ENCODE data around the gene PIP4K2A.

PIP4K2A gene

GRCh38 chr10:22637491-22637890, 76.9 kb downstream of the PIP4K2A start:
- no peaks in the 10 kb centered on the region for H3K9me3 Mint-ChIP-seq
- peaks cover 19% of the 10 kb centered on the region for H3K36me3 Mint-ChIP-seq (ENCODE audit: insufficient read depth)
- H3K4me3 Mint-ChIP-seq, result peak overlapping the region; percentile 56
- peak overlapping the region; percentile 94 for H3K27ac Mint-ChIP-seq (ENCODE audit: low read depth)
- no peak for DNase-seq (ENCODE audit: low spot score in 2 of 2)
- ATAC-seq (replicated peaks; ENCODE audit: extremely low read depth, poor library complexity, severe bottlenecking), result no peak
- H3K27me3 Mint-ChIP-seq, result no peaks in the 10 kb centered on the region
- H3K4me1 Mint-ChIP-seq, result peaks cover 87% of the 10 kb centered on the region

GRCh38 chr10:22635650-22636049, 78.7 kb downstream of the PIP4K2A start:
- ATAC-seq (replicated peaks; ENCODE audit: extremely low read depth, poor library complexity, severe bottlenecking) (no peak), DNase-seq (ENCODE audit: low spot score in 2 of 2) (no peak)
- peak overlapping the region; percentile 94 for H3K27ac Mint-ChIP-seq (ENCODE audit: low read depth)
- H3K9me3 Mint-ChIP-seq, result no peaks in the 10 kb centered on the region
- peaks cover 25% of the 10 kb centered on the region for H3K36me3 Mint-ChIP-seq (ENCODE audit: insufficient read depth)
- no peaks in the 10 kb centered on the region for H3K27me3 Mint-ChIP-seq
- H3K4me3 Mint-ChIP-seq, result peak overlapping the region; percentile 56
- peaks cover 89% of the 10 kb centered on the region for H3K4me1 Mint-ChIP-seq

DNA sequence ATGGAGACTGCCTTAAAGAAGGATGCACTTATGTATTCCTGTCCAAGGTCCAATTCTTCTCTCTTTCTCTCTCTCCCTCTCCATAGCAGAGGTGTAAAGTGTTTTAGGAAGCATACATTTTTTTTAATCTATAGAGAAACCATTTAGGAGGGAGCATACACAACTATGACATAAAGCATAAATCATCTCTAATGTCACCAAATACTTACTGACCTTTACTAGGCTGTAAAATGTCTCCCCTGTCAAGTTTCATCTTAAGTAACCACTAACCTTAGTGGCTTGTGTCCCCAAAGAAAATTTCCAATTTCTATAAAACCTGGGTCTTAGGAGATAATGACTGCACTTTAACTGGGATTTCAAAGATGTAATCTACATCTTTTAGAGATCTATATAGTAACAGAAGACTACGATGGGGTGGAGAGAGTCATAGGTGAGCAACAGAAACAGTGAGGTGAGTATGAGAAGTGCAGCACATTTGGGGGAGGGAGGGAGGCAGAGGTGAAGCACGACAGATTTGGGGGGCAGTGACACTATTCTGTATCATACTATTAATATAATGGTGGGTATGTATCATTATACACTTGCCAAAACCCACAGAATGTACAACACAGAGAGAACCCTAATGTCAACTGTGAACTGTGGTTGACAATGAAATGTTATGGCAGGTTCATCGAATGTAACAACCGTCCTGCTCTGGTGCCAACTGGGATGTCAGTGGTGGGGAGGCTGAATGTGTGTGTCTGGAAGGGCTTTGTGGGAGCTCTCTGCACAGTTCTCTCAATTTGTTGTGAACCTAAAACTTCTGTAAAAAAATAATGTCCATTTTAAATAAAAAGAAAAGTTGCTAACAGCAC, 79.5 kb downstream of the PIP4K2A start:
- ATAC-seq (replicated peaks; ENCODE audit: extremely low read depth, poor library complexity, severe bottlenecking), result peak; percentile 21

DNA sequence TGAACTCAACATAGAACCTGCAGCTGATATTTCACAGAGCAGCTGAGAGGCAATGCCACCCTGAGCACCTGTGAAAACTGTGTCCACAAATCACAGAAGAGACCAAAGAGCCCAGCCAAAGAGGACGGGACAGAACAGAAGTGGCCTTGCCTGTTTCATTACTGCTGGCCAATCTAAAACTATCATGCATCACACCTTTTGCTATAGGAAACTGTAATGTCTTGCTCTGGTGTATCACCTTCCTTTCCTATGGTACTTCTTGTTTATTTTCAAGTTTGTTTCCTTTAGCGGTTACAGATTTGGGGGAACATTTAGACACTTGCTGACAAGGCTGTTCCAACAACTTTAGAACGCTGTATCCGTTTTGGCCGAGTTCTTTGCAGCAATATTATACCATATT, 80.3 kb downstream of the PIP4K2A start:
- ATAC-seq (replicated peaks; ENCODE audit: extremely low read depth, poor library complexity, severe bottlenecking) (peak; percentile 49), DNase-seq (ENCODE audit: low spot score in 2 of 2) (no peak)
- H3K27me3 Mint-ChIP-seq, result no peaks in the 10 kb centered on the region
- H3K27ac Mint-ChIP-seq (ENCODE audit: low read depth), result peak overlapping the region; percentile 94
- H3K36me3 Mint-ChIP-seq (ENCODE audit: insufficient read depth), result peaks cover 23% of the 10 kb centered on the region
- H3K9me3 Mint-ChIP-seq, result no peaks in the 10 kb centered on the region
- peak overlapping the region; percentile 56 for H3K4me3 Mint-ChIP-seq
- peaks cover 97% of the 10 kb centered on the region for H3K4me1 Mint-ChIP-seq

More for the DNA sequence above, 79.5 kb downstream of the PIP4K2A start:
- no peak for DNase-seq (ENCODE audit: low spot score in 2 of 2)
- no peaks in the 10 kb centered on the region for H3K9me3 Mint-ChIP-seq
- H3K4me1 Mint-ChIP-seq, result peaks cover 93% of the 10 kb centered on the region
- peak overlapping the region; percentile 94 for H3K27ac Mint-ChIP-seq (ENCODE audit: low read depth)
- H3K27me3 Mint-ChIP-seq, result no peaks in the 10 kb centered on the region
- H3K36me3 Mint-ChIP-seq (ENCODE audit: insufficient read depth), result peaks cover 25% of the 10 kb centered on the region
- peak overlapping the region; percentile 56 for H3K4me3 Mint-ChIP-seq

- H3K27ac Mint-ChIP-seq (ENCODE audit: low read depth), result peak overlapping the region; percentile 94
- peaks cover 97% of the 10 kb centered on the region for H3K4me1 Mint-ChIP-seq
- H3K27me3 Mint-ChIP-seq, result no peaks in the 10 kb centered on the region
- peak overlapping the region; percentile 56 for H3K4me3 Mint-ChIP-seq
- DNase-seq (ENCODE audit: low spot score in 2 of 2), result no peak
- H3K36me3 Mint-ChIP-seq (ENCODE audit: insufficient read depth), result peaks cover 23% of the 10 kb centered on the region
- no peaks in the 10 kb centered on the region for H3K9me3 Mint-ChIP-seq
- ATAC-seq (replicated peaks; ENCODE audit: extremely low read depth, poor library complexity, severe bottlenecking), result no peak
Measured at GRCh38 chr10:22633528-22633927, 80.8 kb downstream of the PIP4K2A start.

DNA sequence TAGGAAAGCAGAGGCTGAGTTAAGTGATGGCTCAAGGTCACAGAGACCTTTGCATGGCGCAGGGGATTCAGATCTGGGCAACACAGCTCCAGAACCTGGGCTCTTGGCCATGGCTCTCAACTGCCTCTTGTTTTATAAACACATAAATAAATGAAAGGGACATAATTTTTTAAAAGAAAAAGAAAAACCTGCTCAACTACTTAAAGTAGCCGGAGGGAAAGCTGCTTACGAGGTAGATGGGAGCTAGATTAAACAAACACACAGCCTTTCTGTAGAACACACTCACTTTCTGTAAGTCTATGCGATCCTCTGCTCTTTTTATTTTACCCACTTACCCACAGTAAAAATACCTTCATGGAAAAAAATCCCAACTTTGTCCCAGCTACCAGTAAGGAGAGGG, 81.3 kb downstream of the PIP4K2A start:
- peak overlapping the region; percentile 94 for H3K27ac Mint-ChIP-seq (ENCODE audit: low read depth)
- ATAC-seq (replicated peaks; ENCODE audit: extremely low read depth, poor library complexity, severe bottlenecking), result no peak
- no peaks in the 10 kb centered on the region for H3K9me3 Mint-ChIP-seq
- H3K4me1 Mint-ChIP-seq, result peaks cover 97% of the 10 kb centered on the region
- peaks cover 21% of the 10 kb centered on the region for H3K36me3 Mint-ChIP-seq (ENCODE audit: insufficient read depth)
- no peaks in the 10 kb centered on the region for H3K27me3 Mint-ChIP-seq
- DNase-seq (ENCODE audit: low spot score in 2 of 2), result no peak
- H3K4me3 Mint-ChIP-seq, result peak overlapping the region; percentile 56

DNA sequence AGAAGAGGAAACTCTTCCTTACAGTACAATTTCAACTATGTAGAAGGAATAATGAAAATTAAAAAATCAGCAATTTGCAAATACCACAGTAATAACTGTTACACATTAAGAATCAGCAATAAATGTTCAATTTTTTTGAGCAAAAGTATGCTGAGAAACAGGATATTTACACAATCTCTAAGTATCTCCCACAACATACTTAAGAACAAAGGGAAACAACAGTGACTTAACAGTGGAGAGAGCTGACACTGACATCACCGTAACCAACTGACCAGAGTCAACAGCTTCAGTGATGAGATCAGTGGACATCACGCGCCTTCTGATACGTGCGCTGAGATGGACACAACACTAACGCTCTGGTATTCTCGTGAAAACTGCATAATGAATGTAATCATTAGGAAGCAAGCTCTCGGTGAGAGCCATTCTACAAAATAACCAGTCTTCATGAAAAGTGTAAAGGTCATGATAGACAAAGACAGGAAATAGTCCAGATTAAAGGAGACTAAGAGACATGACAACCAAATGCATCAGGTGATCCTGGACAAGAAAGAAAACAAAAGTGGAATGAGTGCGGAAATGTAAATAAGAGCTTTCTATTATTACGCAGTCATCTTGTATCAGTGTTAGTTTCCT, 82.6 kb downstream of the PIP4K2A start:
- H3K9me3 Mint-ChIP-seq, result no peaks in the 10 kb centered on the region
- H3K27ac Mint-ChIP-seq (ENCODE audit: low read depth), result peak overlapping the region; percentile 94
- H3K4me1 Mint-ChIP-seq, result peaks cover 90% of the 10 kb centered on the region
- no peaks in the 10 kb centered on the region for H3K27me3 Mint-ChIP-seq
- ATAC-seq (replicated peaks; ENCODE audit: extremely low read depth, poor library complexity, severe bottlenecking) (no peak), DNase-seq (ENCODE audit: low spot score in 2 of 2) (no peak)
- H3K36me3 Mint-ChIP-seq (ENCODE audit: insufficient read depth), result peaks cover 24% of the 10 kb centered on the region
- peak overlapping the region; percentile 72 for H3K4me3 Mint-ChIP-seq

- no peaks in the 10 kb centered on the region for H3K9me3 Mint-ChIP-seq
- H3K4me3 Mint-ChIP-seq, result peak overlapping the region; percentile 72
- no peak for DNase-seq (ENCODE audit: low spot score in 2 of 2)
- peaks cover 90% of the 10 kb centered on the region for H3K4me1 Mint-ChIP-seq
- no peaks in the 10 kb centered on the region for H3K27me3 Mint-ChIP-seq
- H3K27ac Mint-ChIP-seq (ENCODE audit: low read depth), result peak overlapping the region; percentile 94
- ATAC-seq (replicated peaks; ENCODE audit: extremely low read depth, poor library complexity, severe bottlenecking), result no peak
- H3K36me3 Mint-ChIP-seq (ENCODE audit: insufficient read depth), result peaks cover 24% of the 10 kb centered on the region
Measured at GRCh38 chr10:22631185-22631584, 83.2 kb downstream of the PIP4K2A start.

- ATAC-seq (replicated peaks; ENCODE audit: extremely low read depth, poor library complexity, severe bottlenecking) (peak; percentile 73), DNase-seq (ENCODE audit: low spot score in 2 of 2) (no peak)
- peaks cover 90% of the 10 kb centered on the region for H3K4me1 Mint-ChIP-seq
- peak overlapping the region; percentile 61 for H3K4me3 Mint-ChIP-seq
- peaks cover 24% of the 10 kb centered on the region for H3K36me3 Mint-ChIP-seq (ENCODE audit: insufficient read depth)
- peak overlapping the region; percentile 94 for H3K27ac Mint-ChIP-seq (ENCODE audit: low read depth)
- no peaks in the 10 kb centered on the region for H3K27me3 Mint-ChIP-seq
- no peaks in the 10 kb centered on the region for H3K9me3 Mint-ChIP-seq
Measured at GRCh38 chr10:22630234-22631174, 83.9 kb downstream of the PIP4K2A start.

- Mint-ChIP-seq H3K4me3 (peak overlapping the region; percentile 61), H3K27me3 (no peaks in the 10 kb centered on the region), H3K27ac (ENCODE audit: low read depth) (peak overlapping the region; percentile 94), H3K4me1 (peaks cover 86% of the 10 kb centered on the region), H3K9me3 (no peaks in the 10 kb centered on the region), H3K36me3 (ENCODE audit: insufficient read depth) (peaks cover 21% of the 10 kb centered on the region)
- no peak for DNase-seq (ENCODE audit: low spot score in 2 of 2)
- ATAC-seq (replicated peaks; ENCODE audit: extremely low read depth, poor library complexity, severe bottlenecking), result no peak
Measured at GRCh38 chr10:22629852-22630233, 84.5 kb downstream of the PIP4K2A start.

GRCh38 chr10:22629126-22629525, 85.3 kb downstream of the PIP4K2A start:
- ATAC-seq (replicated peaks; ENCODE audit: extremely low read depth, poor library complexity, severe bottlenecking), result no peak
- no peak for DNase-seq (ENCODE audit: low spot score in 2 of 2)
- no peaks in the 10 kb centered on the region for H3K9me3 Mint-ChIP-seq
- H3K27me3 Mint-ChIP-seq, result no peaks in the 10 kb centered on the region
- H3K36me3 Mint-ChIP-seq (ENCODE audit: insufficient read depth), result peaks cover 20% of the 10 kb centered on the region
- H3K4me1 Mint-ChIP-seq, result peaks cover 86% of the 10 kb centered on the region
- H3K4me3 Mint-ChIP-seq, result peak overlapping the region; percentile 53
- peak overlapping the region; percentile 94 for H3K27ac Mint-ChIP-seq (ENCODE audit: low read depth)

DNA sequence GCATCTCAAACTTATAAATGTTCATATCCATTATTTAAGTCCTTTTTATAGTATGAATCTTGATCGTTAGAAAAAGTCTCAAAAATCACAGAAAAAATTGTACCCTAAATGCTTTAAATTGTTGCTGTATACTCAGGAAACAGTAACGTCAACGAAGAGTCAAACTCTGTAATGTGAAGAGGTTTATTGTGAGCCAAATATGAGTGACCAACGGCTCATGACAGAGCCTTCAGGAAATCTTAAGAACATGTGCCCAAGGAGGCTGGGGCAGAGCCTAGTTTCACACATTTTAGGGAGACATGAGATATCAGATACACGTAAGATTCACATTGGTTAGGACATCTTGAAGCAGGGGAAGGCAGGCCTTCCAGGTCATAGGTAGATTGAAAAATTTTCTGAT, 86.1 kb downstream of the PIP4K2A start:
- H3K27ac Mint-ChIP-seq (ENCODE audit: low read depth), result peak overlapping the region; percentile 94
- H3K4me3 Mint-ChIP-seq, result peak overlapping the region; percentile 53
- DNase-seq (ENCODE audit: low spot score in 2 of 2) (no peak), ATAC-seq (replicated peaks; ENCODE audit: extremely low read depth, poor library complexity, severe bottlenecking) (no peak)
- no peaks in the 10 kb centered on the region for H3K9me3 Mint-ChIP-seq
- peaks cover 84% of the 10 kb centered on the region for H3K4me1 Mint-ChIP-seq
- H3K36me3 Mint-ChIP-seq (ENCODE audit: insufficient read depth), result peaks cover 14% of the 10 kb centered on the region
- no peaks in the 10 kb centered on the region for H3K27me3 Mint-ChIP-seq

All from central memory CD8-positive, alpha-beta T cell (primary cell).